ENCODE data around the gene ACTN4.

Gene ACTN4

GRCh38 chr19:38780443-38780842 is 133.0 kb downstream of the ACTN4 start:
- no peak for DNase-seq

- DNase-seq, result peak; percentile 28
These were observed 133.6 kb downstream of the ACTN4 start for GRCh38 chr19:38781058-38781457.

Measured in NCI-H146 (cell line).